Fibroblast of skin of abdomen (primary cell): Measurements from ENCODE around the gene CLDN20.

Experiments
- DNase-seq: peaks from one replicate; pipeline ENCODE4 v3.0.0-alpha.2; 2013

Gene CLDN20

DNA sequence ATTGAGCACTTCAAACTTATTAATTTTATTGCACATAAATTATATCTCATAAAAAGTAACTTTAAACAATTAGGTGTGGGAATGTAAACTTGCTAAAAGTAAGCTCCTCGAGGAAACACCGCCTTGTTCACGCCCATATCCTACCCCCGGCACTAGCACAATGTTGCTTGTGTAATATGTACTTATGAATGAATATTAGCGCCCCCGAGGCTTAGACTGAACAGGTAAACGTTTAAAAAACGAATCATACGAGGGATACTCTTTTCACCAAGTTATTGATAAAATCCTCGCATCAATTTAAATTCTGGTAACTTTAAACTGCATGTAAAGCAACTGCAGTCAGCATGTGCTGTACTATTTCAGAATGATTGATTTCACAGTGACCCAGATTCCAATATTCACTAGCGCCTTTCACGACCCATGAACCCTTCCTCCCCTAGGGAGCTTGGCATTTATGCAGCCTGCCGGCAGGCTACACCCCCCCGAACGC lies 49.8 kb downstream of the CLDN20 start:
- no peak for DNase-seq

DNA sequence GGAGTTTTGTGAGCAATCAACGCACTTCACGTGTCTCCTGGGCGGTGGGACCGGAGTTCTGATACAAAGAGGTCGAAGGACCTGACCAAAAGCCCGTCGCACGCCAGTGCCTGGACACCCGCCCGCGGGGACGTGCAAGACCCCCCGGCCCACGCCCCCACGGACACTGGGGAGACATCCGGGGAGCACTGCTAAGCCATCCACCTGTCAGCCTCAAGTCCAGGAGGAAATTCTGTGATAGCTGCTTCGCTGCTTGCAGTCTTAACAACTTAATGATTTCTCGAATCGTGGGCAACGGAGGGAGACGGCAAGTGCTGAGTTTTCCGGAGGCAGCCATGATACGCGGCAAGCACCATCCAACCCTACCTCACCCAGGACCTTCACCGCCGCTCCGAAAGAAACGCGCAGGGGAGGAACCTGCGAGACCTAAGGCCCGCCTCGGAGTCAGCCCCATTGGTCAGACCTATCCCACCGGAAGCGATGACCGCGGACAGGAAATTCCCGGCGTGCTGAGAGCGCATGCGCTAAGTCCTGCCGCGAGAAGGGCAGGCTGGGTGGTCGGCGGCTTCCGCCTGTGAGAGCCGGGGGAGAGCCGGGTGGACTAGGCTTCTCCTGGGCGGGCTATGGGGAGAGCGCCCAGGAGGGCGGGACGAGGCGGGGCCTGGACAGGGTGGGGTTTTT lies 50.4 kb downstream of the CLDN20 start, which contains the start of gene TFB1M:
Gene TFB1M (minus strand): TSS at position 393 of the 681 bp plus-strand sequence. CDS start 56 bp downstream, at position 337.
- peak; percentile 99 for DNase-seq

DNA sequence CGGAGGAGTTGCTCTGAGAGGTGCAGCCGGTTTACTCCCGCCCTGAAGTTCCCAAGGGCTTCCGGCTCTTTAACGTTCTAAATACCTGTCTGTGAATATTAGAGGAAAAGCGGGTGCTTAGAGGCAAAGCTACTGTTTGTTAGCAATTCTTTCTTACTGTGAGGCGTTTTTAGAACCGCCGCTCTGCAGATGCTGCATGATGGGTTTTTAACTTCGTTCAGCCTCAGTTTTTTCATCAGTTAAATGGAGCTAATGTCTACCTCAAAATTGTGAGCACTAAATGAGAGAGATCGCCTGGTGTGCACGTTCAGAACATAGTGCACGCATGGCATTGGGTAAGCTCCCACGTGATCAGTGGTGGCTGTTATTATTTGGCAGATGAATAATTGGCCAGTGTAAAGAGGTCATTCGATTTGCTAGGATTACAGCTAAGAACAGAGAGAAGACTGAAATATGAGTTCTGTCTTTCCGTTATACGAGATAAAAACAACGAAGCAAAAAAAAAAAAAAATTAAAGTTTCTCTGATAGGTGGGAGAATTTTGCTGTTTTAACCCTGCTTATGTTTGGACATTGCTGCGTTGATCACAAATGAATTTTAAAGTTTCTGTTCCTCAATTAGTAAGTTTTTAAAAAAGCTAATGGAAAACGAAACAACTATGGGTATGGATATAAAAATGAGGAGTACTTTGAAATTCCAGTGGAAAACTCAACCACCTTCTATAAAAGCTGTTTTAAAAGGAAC lies 51.1 kb downstream of the CLDN20 start:
- DNase-seq, result peak; percentile 84

GRCh38 chr6:155315516-155315871 lies 51.7 kb downstream of the CLDN20 start:
- DNase-seq, result no peak

DNA sequence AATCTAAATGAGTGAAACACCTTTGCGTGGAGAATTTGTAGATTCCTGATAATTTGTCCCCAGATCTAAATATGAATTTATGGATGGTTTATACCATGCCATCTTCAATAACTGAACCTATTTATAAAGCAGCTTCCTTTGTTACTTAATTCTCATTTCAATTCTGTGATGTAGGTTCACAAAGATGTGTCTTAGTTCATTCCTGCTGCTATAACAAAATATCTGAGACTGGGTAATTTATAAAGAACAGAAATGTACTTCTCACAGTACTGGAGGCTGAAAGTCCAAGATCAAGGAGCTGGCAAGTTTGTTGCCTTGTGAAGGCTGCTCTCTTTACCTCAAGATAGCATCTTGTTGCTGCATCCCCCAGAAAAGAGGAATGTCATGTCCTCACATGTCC lies 52.6 kb downstream of the CLDN20 start:
- no peak for DNase-seq

GRCh38 chr6:155317186-155317585 lies 53.4 kb downstream of the CLDN20 start:
- no peak for DNase-seq

DNA sequence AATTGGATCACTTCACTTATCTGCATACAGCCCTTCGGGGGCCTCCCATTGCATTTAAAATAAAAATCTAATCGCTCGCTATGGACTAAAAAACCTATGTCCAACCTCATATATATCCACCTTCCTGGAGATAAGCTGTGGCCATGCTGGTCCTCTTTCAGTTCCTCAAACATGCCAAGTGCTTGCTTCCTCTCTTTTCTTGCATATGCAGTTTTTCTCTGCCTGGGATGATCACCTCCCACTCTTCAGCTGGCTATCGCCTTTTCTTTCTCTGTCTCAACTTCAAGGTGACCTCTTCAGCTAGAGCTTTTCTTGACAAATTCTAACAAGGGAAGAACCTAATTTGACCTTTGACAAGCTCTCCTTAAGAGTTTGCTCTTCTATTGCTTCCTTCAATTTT lies 56.1 kb downstream of the CLDN20 start:
- DNase-seq, result no peak

DNA sequence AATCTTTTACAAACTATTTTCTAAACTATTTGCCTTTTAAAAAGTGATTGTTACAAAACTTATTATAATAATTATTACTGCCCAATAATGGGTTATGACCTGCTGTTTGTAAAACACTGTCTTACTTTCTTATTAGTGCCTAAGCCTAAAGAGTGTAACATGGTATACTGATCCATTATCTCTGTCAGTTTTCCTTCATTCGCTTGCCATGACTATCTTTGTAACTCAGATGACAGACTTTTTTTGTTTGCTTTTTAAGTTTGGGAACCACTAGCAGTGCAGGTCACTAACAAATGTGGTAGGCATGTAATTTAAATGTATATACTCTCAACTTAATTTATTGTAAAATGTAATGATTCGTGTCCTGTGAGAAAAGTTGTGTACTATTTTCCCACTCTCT lies 60.4 kb downstream of the CLDN20 start:
- no peak for DNase-seq

- no peak for DNase-seq
Observed at GRCh38 chr6:155324993-155325392, 61.2 kb downstream of the CLDN20 start.

GRCh38 chr6:155325700-155326516 lies 62.1 kb downstream of the CLDN20 start:
- DNase-seq, result no peak
